HEK293 (cell line): Measurements from ENCODE around the gene CATSPERE.

ENCODE experiments used
- CTCF ChIA-PET: fragments of 350-600 bp; formaldehyde crosslinking; extraction: SDS; loops from one replicate; lab custom pipeline; 2021; ENCODE audit warnings: antibody characterized with exemption; lab: Yijun Ruan, JAX
- POLR2A ChIA-PET: fragments of 300-600 bp; formaldehyde crosslinking; extraction: SDS; loops from one replicate; lab custom pipeline; 2020; ENCODE audit warnings: antibody characterized with exemption, inconsistent platforms; lab: Yijun Ruan, JAX
- H3K27ac ChIP-seq: fragments of 200-500 bp; sonication (Bioruptor generic); 2 replicates; pipeline ENCODE4 v1.5.1; 2014; ENCODE audit warnings: low read depth, low read length, control low read depth, inconsistent platforms; ENCODE audit errors: extremely low read depth
- H3K36me3 ChIP-seq, 2 experiments: fragments of 200-500 bp in 1 of 2; sonication (Bioruptor generic) in 1 of 2; 1 replicate in 1 of 2; 2 replicates in 1 of 2; pipeline ENCODE4 v1.5.1; 2014 to 2017; ENCODE audit warnings: inconsistent platforms in 2 of 2, low read length in 2 of 2; ENCODE audit not compliant: control insufficient read depth in 2 of 2, insufficient read depth in 1 of 2
- H3K4me1 ChIP-seq: fragments of 200-500 bp; sonication (Bioruptor generic); 2 replicates; pipeline ENCODE4 v1.5.1; 2014; ENCODE audit warnings: mild to moderate bottlenecking, low read length, inconsistent platforms; ENCODE audit not compliant: control insufficient read depth, insufficient read depth
- H3K4me3 ChIP-seq: 2 replicates; pipeline ENCODE4 v1.5.1; 2011; ENCODE audit warnings: low read depth, mild to moderate bottlenecking, control low read depth, low read length, moderate library complexity
- H3K9me3 ChIP-seq: fragments of 200-500 bp; sonication (Bioruptor generic); 2 replicates; pipeline ENCODE4 v1.5.1; 2014; ENCODE audit warnings: low read depth, low read length, inconsistent platforms; ENCODE audit not compliant: control insufficient read depth, insufficient read depth
- GFI1B ChIP-seq: fragments of 450-650 bp; formaldehyde crosslinking; IDR thresholded peaks from 2 replicates; pipeline ENCODE4 v1.5.1; 2016; ENCODE audit warnings: missing biosample characterization, missing genetic modification characterization
- IKZF3 ChIP-seq: fragments of 450-650 bp; IDR thresholded peaks from 2 replicates; pipeline ENCODE4 v1.5.0; 2018; ENCODE audit warnings: missing biosample characterization, mild to moderate bottlenecking, missing genetic modification characterization, moderate library complexity
- KLF1 ChIP-seq: fragments of 450-650 bp; formaldehyde crosslinking; IDR thresholded peaks from 2 replicates; pipeline ENCODE4 v1.5.1; 2016; ENCODE audit warnings: missing biosample characterization, missing genetic modification characterization
- MYNN ChIP-seq: fragments of 450-650 bp; formaldehyde crosslinking; IDR thresholded peaks from 2 replicates; pipeline ENCODE4 v1.5.1; 2016; ENCODE audit warnings: missing biosample characterization, missing genetic modification characterization, borderline replicate concordance
- SP7 ChIP-seq: fragments of 450-650 bp; formaldehyde crosslinking; IDR thresholded peaks from 2 replicates; pipeline ENCODE4 v1.5.1; 2016; ENCODE audit warnings: missing biosample characterization, missing genetic modification characterization
- ZBTB49 ChIP-seq: fragments of 450-650 bp; formaldehyde crosslinking; IDR thresholded peaks from 2 replicates; pipeline ENCODE4 v1.5.1; 2016; ENCODE audit warnings: missing biosample characterization, missing genetic modification characterization, low read depth
- ZEB2 ChIP-seq: fragments of 450-650 bp; formaldehyde crosslinking; IDR thresholded peaks from 2 replicates; pipeline ENCODE4 v1.5.1; 2016; ENCODE audit warnings: missing biosample characterization, missing genetic modification characterization
- ZFP37 ChIP-seq: fragments of 450-650 bp; formaldehyde crosslinking; IDR thresholded peaks from 2 replicates; pipeline ENCODE4 v1.5.1; 2016; ENCODE audit warnings: missing biosample characterization, missing genetic modification characterization
- ZNF2 ChIP-seq: fragments of 450-650 bp; formaldehyde crosslinking; IDR thresholded peaks from 2 replicates; pipeline ENCODE4 v1.5.1; 2016; ENCODE audit warnings: missing biosample characterization, missing genetic modification characterization
- ZNF24 ChIP-seq: fragments of 450-650 bp; formaldehyde crosslinking; IDR thresholded peaks from 2 replicates; pipeline ENCODE4 v1.5.1; 2016; ENCODE audit warnings: missing biosample characterization, missing genetic modification characterization
- ZNF366 ChIP-seq: fragments of 450-650 bp; formaldehyde crosslinking; conservative IDR thresholded peaks from 2 replicates; pipeline ENCODE4 v1.5.1; 2016; ENCODE audit warnings: missing biosample characterization, missing genetic modification characterization
- ZNF391 ChIP-seq: fragments of 450-650 bp; formaldehyde crosslinking; IDR thresholded peaks from 2 replicates; pipeline ENCODE4 v1.5.1; 2016; ENCODE audit warnings: low read depth, missing biosample characterization, missing genetic modification characterization, borderline replicate concordance
- ZNF394 ChIP-seq: fragments of 450-650 bp; formaldehyde crosslinking; IDR thresholded peaks from 2 replicates; pipeline ENCODE4 v1.5.1; 2016; ENCODE audit warnings: missing biosample characterization, missing genetic modification characterization, mild to moderate bottlenecking, moderate library complexity, borderline replicate concordance
- ZNF473 ChIP-seq: fragments of 450-650 bp; formaldehyde crosslinking; IDR thresholded peaks from 2 replicates; pipeline ENCODE4 v1.5.1; 2017; ENCODE audit warnings: missing biosample characterization, missing genetic modification characterization
- ZNF501 ChIP-seq: fragments of 450-650 bp; formaldehyde crosslinking; IDR thresholded peaks from 2 replicates; pipeline ENCODE4 v1.5.1; 2016; ENCODE audit warnings: missing biosample characterization, missing genetic modification characterization
- ZNF518A ChIP-seq: fragments of 450-650 bp; formaldehyde crosslinking; conservative IDR thresholded peaks from 2 replicates; pipeline ENCODE4 v1.5.1; 2016; ENCODE audit warnings: low read depth, missing biosample characterization, missing genetic modification characterization
- ZNF624 ChIP-seq: fragments of 450-650 bp; formaldehyde crosslinking; IDR thresholded peaks from 2 replicates; pipeline ENCODE4 v1.5.1; 2017; ENCODE audit warnings: missing biosample characterization, missing genetic modification characterization
- ZNF629 ChIP-seq: fragments of 450-650 bp; formaldehyde crosslinking; IDR thresholded peaks from 2 replicates; pipeline ENCODE4 v1.5.1; 2017; ENCODE audit warnings: missing biosample characterization, missing genetic modification characterization
- ZNF664 ChIP-seq: fragments of 450-650 bp; formaldehyde crosslinking; IDR thresholded peaks from 2 replicates; pipeline ENCODE4 v1.5.1; 2016; ENCODE audit warnings: missing biosample characterization, missing genetic modification characterization
- ZNF692 ChIP-seq: fragments of 450-650 bp; formaldehyde crosslinking; IDR thresholded peaks from 2 replicates; pipeline ENCODE4 v1.5.1; 2016; ENCODE audit warnings: missing biosample characterization, missing genetic modification characterization
- ZNF837 ChIP-seq: fragments of 450-650 bp; formaldehyde crosslinking; IDR thresholded peaks from 2 replicates; pipeline ENCODE4 v1.5.1; 2016; ENCODE audit warnings: missing biosample characterization, missing genetic modification characterization
- ZNF843 ChIP-seq: fragments of 450-650 bp; formaldehyde crosslinking; IDR thresholded peaks from 2 replicates; pipeline ENCODE4 v1.5.1; 2016; ENCODE audit warnings: missing biosample characterization, missing genetic modification characterization

CATSPERE gene

GRCh38 chr1:244647819-244648218, 186.7 kb downstream of the CATSPERE start (continued):
- TF ChIP-seq ZNF837 (tag by site-specific recombination) (no peak), ZNF624 (tag by site-specific recombination) (no peak), ZEB2 (tag by site-specific recombination) (no peak), ZNF518A (tag by site-specific recombination) (no peak)

- Histone ChIP-seq H3K4me1 (peaks cover 11% of the 10 kb centered on the region; the same call in 1 of the 2 replicates), H3K9me3 (no peaks in the 10 kb centered on the region), H3K27ac (peak overlapping the region; percentile 18; the same call in 1 of the 2 replicates), H3K36me3 (peaks cover 0 to 2% of the 10 kb centered on the region in 2 experiments; a peak in 2 of 3 replicates), H3K4me3 (peak overlapping the region; percentile 31)
- ChIA-PET POLR2A (interaction anchor here (0.6 to 1.5 kb wide), 4 partner anchors 25 to 201 kb away, joined by 3 to 5 read pairs (median 4); no protein-coding TSS in a partner anchor), CTCF (interaction anchor here (0.5 to 2.6 kb wide), 6 partner anchors 13 to 904 kb away, joined by 3 to 13 read pairs (median 5); no protein-coding TSS in a partner anchor)
- TF ChIP-seq ZNF473 (tag by site-specific recombination) (no peak), ZNF664 (tag by site-specific recombination) (peak; percentile 49; the same call in 1 of the 2 replicates), ZNF2 (tag by site-specific recombination) (peak; percentile 95), ZNF24 (tag by site-specific recombination) (peak; percentile 88), ZNF629 (tag by site-specific recombination) (peak; percentile 63; the same call in 1 of the 2 replicates), ZBTB49 (no peak), KLF1 (tag by site-specific recombination) (0 out of 2 replicates have a peak, but pooled peaks have one; percentile 5), ZNF501 (tag by site-specific recombination) (peak; percentile 98; the same call in 1 of the 2 replicates), GFI1B (tag by site-specific recombination) (peak; percentile 56; the same call in 1 of the 2 replicates), ZNF394 (tag by site-specific recombination) (peak; percentile 56; the same call in 1 of the 2 replicates), ZEB2 (tag by site-specific recombination) (0 out of 2 replicates have a peak, but pooled peaks have one; percentile 91), ZNF692 (peak; percentile 7; the same call in 1 of the 2 replicates), ZNF391 (tag by site-specific recombination) (peak; percentile 62; the same call in 1 of the 2 replicates), MYNN (no peak), ZNF366 (tag by site-specific recombination) (peak; percentile 76), ZNF843 (tag by site-specific recombination) (peak; percentile 51), SP7 (peak; percentile 81; the same call in 1 of the 2 replicates), ZFP37 (tag by site-specific recombination) (peak; percentile 94), IKZF3 (tag by site-specific recombination) (peak; percentile 27; the same call in 1 of the 2 replicates)
Observed at GRCh38 chr1:244651956-244652622, 191.0 kb downstream of the CATSPERE start.
